ENCODE results near the gene PCNX4.

DNA sequence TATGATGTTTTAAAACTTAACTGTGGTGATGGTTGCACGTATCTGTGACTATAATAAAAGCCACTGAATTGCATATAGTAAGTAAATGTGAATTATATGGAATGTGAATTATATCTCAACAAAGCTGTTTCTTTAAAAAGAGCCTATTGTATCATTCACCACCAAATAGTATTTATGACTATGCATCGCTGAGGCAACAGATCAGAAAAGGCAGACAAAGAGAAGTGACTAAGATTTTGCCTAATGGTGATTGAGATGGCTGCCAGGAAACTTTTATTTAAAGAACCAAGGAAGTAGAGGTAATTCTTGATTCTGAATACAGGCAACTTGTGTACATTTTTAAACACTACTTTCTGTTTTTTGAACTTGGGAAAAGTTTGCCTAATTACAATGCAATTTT, 41.8 kb downstream of the PCNX4 start:
- TF ChIP-seq ZNF384 (IDR thresholded peaks at IDR 0.05) = no peak
- TF ChIP-seq HDGF (IDR thresholded peaks at IDR 0.05; ENCODE audit: borderline replicate concordance) = no peak
- no peak for TF ChIP-seq FOXM1 (IDR thresholded peaks at IDR 0.05; ENCODE audit: borderline replicate concordance)
- no peak for TF ChIP-seq LEF1 (IDR thresholded peaks at IDR 0.05; ENCODE audit: borderline replicate concordance)
- no peak for TF ChIP-seq SUZ12 (IDR thresholded peaks at IDR 0.05)
- no peak for TF ChIP-seq FOXK2 (IDR thresholded peaks at IDR 0.05)
- no peak for TF ChIP-seq BHLHE40 (IDR thresholded peaks at IDR 0.05; ENCODE audit: borderline replicate concordance)
- TF ChIP-seq SP1 (IDR thresholded peaks at IDR 0.05) = no peak
- TF ChIP-seq TARDBP (IDR thresholded peaks at IDR 0.05) = no peak
- TF ChIP-seq NFRKB (IDR thresholded peaks at IDR 0.05) = no peak
- no peak for TF ChIP-seq ELF4 (IDR thresholded peaks at IDR 0.05)

All from HEK293T (cell line).